ENCODE data around the gene PCYT2. TPM values are rescaled to one million over a fixed set of nuclear protein-coding genes. Genes with fewer than 3 reads are reported as not detected.
A peak's percentile ranks its signal among the peaks of the same experiment; 100 is the strongest.

PCYT2 gene
- total and polyA plus RNA-seq, 9 of the 15 experiments (the other 6 are each of a cell fraction or from before 2014, with no cell fraction given): 0.92 to 134 (median 82.5) TPM

GRCh38 chr17:81902653-81903414, 8.4 kb downstream of the PCYT2 start:
- in situ Hi-C loops (cut with MboI) (no loop called here), intact Hi-C loops (cut with micrococcal nuclease) (no loop called here)
- Histone ChIP-seq H3K27me3 (ENCODE audit: control insufficient read depth in 2 of 2, insufficient read depth in 2 of 2, low read length in 2 of 2) (no peaks in the 10 kb centered on the region), H4K20me1 (replicated peaks; ENCODE audit: control insufficient read depth, insufficient read depth, low read length) (peaks cover 9% of the 10 kb centered on the region; the same call in 1 of the 2 replicates), H2AFZ (ENCODE audit: low read depth, low read length) (no peak overlapping the region), H3K9ac (ENCODE audit: insufficient read depth in 1 of 2, low read depth in 2 of 2, low read length in 2 of 2) (peak overlapping the region in 1 of 2 experiments; percentile 89; a peak in 3 of 4 replicates), H3K4me1 (replicated peaks in 1 of 2; ENCODE audit: control insufficient read depth in 2 of 2, insufficient read depth in 2 of 2, low read length in 2 of 2) (peaks cover 10 to 91% of the 10 kb centered on the region in 2 experiments), H3K9me3 (replicated peaks; ENCODE audit: control insufficient read depth, insufficient read depth, low read depth, low read length) (no peaks in the 10 kb centered on the region), H3K27ac (ENCODE audit: extremely low read depth, low read depth, low read length) (peak overlapping the region; percentile 27; the same call in 1 of the 3 replicates), H3K36me3 (ENCODE audit: control insufficient read depth, insufficient read depth, low read length) (peaks cover 74% of the 10 kb centered on the region; the same call in 2 of the 3 replicates), H3K79me2 (ENCODE audit: control insufficient read depth, insufficient read depth, low read length) (no peaks in the 10 kb centered on the region), H3K4me2 (ENCODE audit: insufficient read depth, low read length) (no peak overlapping the region), H3K9me1 (ENCODE audit: control insufficient read depth, insufficient read depth, low read length) (no peaks in the 10 kb centered on the region), H3K4me3 (peak overlapping the region; percentile 32; the same call in 1 of the 2 replicates)
- no peak for FAIRE-seq
- ATAC-seq: peak; percentile 43
- ChIA-PET POLR2A (interaction anchor here (0.6 to 1.7 kb wide), 6 partner anchors 9 to 69 kb away, joined by 3 to 10 read pairs (median 4); partner anchors contain the start of gene PCYT2), CTCF (ENCODE audit: low intra/inter-chr PET ratio) (no interaction called here)
- no TSS peak for BruUV-seq (replicated peaks)
- WGBS (ENCODE audit: insufficient coverage, low coverage, missing lambda C conversion rate): 26% methylated on average over 33 of the region's 47 CpGs
- DNase-seq (ENCODE audit: extremely low read depth in 1 of 4, low spot score in 3 of 4): peak in 2 of 4 experiments; percentile 19 to 39
- no peak for TF ChIP-seq MBD2 (IDR thresholded peaks at IDR 0.05; ENCODE audit: borderline replicate concordance, low read depth)
- no peak for TF ChIP-seq ARID4B (CRISPR knock-in tag; IDR thresholded peaks at IDR 0.05)
- TF ChIP-seq CXXC5 (CRISPR knock-in tag; IDR thresholded peaks at IDR 0.05): peak; percentile 14; the same call in 1 of the 2 replicates
- TF ChIP-seq MECOM (CRISPR knock-in tag; IDR thresholded peaks at IDR 0.05): no peak
- peak; percentile 61 for TF ChIP-seq NFIC (IDR thresholded peaks at IDR 0.05)
- no peak for TF ChIP-seq ZKSCAN8 (CRISPR knock-in tag; IDR thresholded peaks at IDR 0.05)
- TF ChIP-seq ZNF707 (CRISPR knock-in tag; conservative IDR thresholded peaks at IDR 0.05): no peak
- no peak for TF ChIP-seq ETV6 (IDR thresholded peaks at IDR 0.05; ENCODE audit: borderline replicate concordance in 1 of 2, low read depth in 2 of 2, low read length in 1 of 2)
- no peak for TF ChIP-seq ETV6 (CRISPR knock-in tag; IDR thresholded peaks at IDR 0.05; ENCODE audit: borderline replicate concordance)
- TF ChIP-seq FIP1L1 (IDR thresholded peaks at IDR 0.05; ENCODE audit: low read depth, low read length, poor library complexity, severe bottlenecking): peak; percentile 47
- TF ChIP-seq TSHZ1 (CRISPR knock-in tag; IDR thresholded peaks at IDR 0.05): no peak
- TF ChIP-seq FOXO4 (CRISPR knock-in tag; IDR thresholded peaks at IDR 0.05): no peak
